SK-N-MC (cell line): ENCODE results near the gene C2orf80.

Experiments used
- EZH2 ChIP-seq: fragments of 200-600 bp; sonication (generic); IDR thresholded peaks from one replicate; pipeline ENCODE4 v1.6.1; 2017; ENCODE audit warnings: antibody characterized with exemption
- FOXP2 ChIP-seq: optimal IDR thresholded peaks from 2 replicates; pipeline ENCODE3; 2011; ENCODE audit warnings: mild to moderate bottlenecking, moderate library complexity; ENCODE audit not compliant: insufficient read depth; ENCODE audit errors: extremely low read length, control extremely low read depth
- POLR2AphosphoS5 ChIP-seq: IDR thresholded peaks from 2 replicates; pipeline ENCODE4 v1.6.1; 2012; ENCODE audit warnings: mild to moderate bottlenecking, low read depth, low read length, borderline replicate concordance

DNA sequence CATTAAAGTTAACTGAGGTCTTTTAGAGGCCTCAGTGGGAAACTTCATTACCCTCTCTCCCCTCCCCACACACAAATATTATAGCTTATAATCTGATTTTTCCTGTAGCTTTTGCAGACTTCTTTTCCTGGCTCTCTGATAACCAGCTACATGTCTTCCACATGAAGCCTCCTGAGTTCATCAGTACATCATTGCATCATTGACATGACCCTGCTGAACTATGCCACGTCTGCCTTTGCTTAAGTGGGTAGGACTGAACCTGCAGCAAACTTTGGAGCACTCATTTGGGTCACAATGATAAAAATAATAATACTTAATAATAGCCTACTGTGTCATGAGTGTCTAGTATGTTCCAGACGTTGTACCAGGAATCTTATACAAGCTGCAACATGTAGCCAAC is 33.4 kb downstream of the C2orf80 start:
- TF ChIP-seq POLR2AphosphoS5, result no peak
- no peak for TF ChIP-seq EZH2
- TF ChIP-seq FOXP2, result no peak
